HepG2 (cell line): Measurements from ENCODE around the gene SGPL1. TPM values are rescaled to one million over a fixed set of nuclear protein-coding genes. Genes with fewer than 3 reads are reported as not detected.

Experiments
- BCL6 ChIP-seq: IDR thresholded peaks from 2 replicates; pipeline ENCODE4 v1.6.1; 2016; ENCODE audit warnings: missing genetic modification reagents, missing compliant biosample characterization
- BRCA1 ChIP-seq: sonication (generic); formaldehyde crosslinking; IDR thresholded peaks from 2 replicates; pipeline ENCODE4 v1.4.0; 2020; ENCODE audit warnings: missing genetic modification reagents
- CHD4 ChIP-seq: fragments of 200-600 bp; sonication (generic); IDR thresholded peaks from 2 replicates; pipeline ENCODE4 v1.7.0; 2017; ENCODE audit warnings: mild to moderate bottlenecking, low read length, borderline replicate concordance
- EP300 ChIP-seq, 3 experiments: sonication (generic) in 1 of 3; formaldehyde crosslinking in 1 of 3; IDR thresholded peaks; 2 replicates each; pipeline versions ENCODE4 v1.5.1 to v1.6.1; 2011 to 2020; ENCODE audit warnings: low read depth in 2 of 3, low read length in 2 of 3, borderline replicate concordance in 1 of 3, improper control_type of control experiment in 1 of 3, mild to moderate bottlenecking in 1 of 3, missing genetic modification reagents in 1 of 3, moderate library complexity in 1 of 3
- FOXP1 ChIP-seq, 2 experiments: fragments of 450-650 bp in 1 of 2; IDR thresholded peaks; 2 replicates each; pipeline ENCODE4 v1.6.1; 2017 to 2018; ENCODE audit warnings: antibody characterized with exemption in 1 of 2
- HNF1A ChIP-seq, 2 experiments: sonication (generic) in 1 of 2; formaldehyde crosslinking in 1 of 2; IDR thresholded peaks; 2 replicates each; pipeline versions ENCODE4 v1.4.0 to v1.6.1; 2016 to 2020; ENCODE audit warnings: borderline replicate concordance in 1 of 2, low read depth in 1 of 2, mild to moderate bottlenecking in 1 of 2, missing genetic modification reagents in 1 of 2
- HNF4G ChIP-seq, 2 experiments: sonication (generic) in 1 of 2; formaldehyde crosslinking in 1 of 2; IDR thresholded peaks; 2 replicates each; pipeline versions ENCODE4 v1.4.0 to v1.6.1; 2011 to 2020; ENCODE audit warnings: borderline replicate concordance in 2 of 2, low read depth in 2 of 2, mild to moderate bottlenecking in 2 of 2, low read length in 1 of 2, missing genetic modification reagents in 1 of 2, moderate library complexity in 1 of 2
- HNRNPL ChIP-seq: fragments of 200-400 bp; formaldehyde crosslinking; IDR thresholded peaks from 2 replicates; pipeline ENCODE4 v1.6.1; 2017; ENCODE audit warnings: mild to moderate bottlenecking, low read depth, low read length
- KLF6 ChIP-seq: IDR thresholded peaks from 2 replicates; pipeline ENCODE4 v1.8.0; 2016; ENCODE audit warnings: missing biosample characterization, missing genetic modification reagents
- KMT2A ChIP-seq: sonication (generic); formaldehyde crosslinking; IDR thresholded peaks from 2 replicates; pipeline ENCODE4 v1.4.0; 2020; ENCODE audit warnings: missing genetic modification reagents
- ONECUT2 ChIP-seq: sonication (generic); formaldehyde crosslinking; IDR thresholded peaks from 2 replicates; pipeline ENCODE4 v1.4.0; 2020; ENCODE audit warnings: missing genetic modification reagents
- PHF21A ChIP-seq: sonication (generic); formaldehyde crosslinking; IDR thresholded peaks from 2 replicates; pipeline ENCODE4 v1.5.0; 2020; ENCODE audit warnings: mild to moderate bottlenecking, missing genetic modification reagents
- SAP130 ChIP-seq: IDR thresholded peaks from 2 replicates; pipeline ENCODE4 v1.6.1; 2016; ENCODE audit warnings: low read depth
- SATB2 ChIP-seq: sonication (generic); formaldehyde crosslinking; IDR thresholded peaks from 2 replicates; pipeline ENCODE4 v1.5.0; 2020; ENCODE audit warnings: missing genetic modification reagents
- SOX5 ChIP-seq: IDR thresholded peaks from 2 replicates; pipeline ENCODE4 v1.6.1; 2016; ENCODE audit warnings: borderline replicate concordance
- SP2 ChIP-seq: sonication (generic); formaldehyde crosslinking; IDR thresholded peaks from 2 replicates; pipeline ENCODE4 v1.5.1; 2020; ENCODE audit warnings: mild to moderate bottlenecking, missing genetic modification reagents
- SP4 ChIP-seq: sonication (generic); formaldehyde crosslinking; IDR thresholded peaks from 2 replicates; pipeline ENCODE4 v1.8.1; 2023; ENCODE audit warnings: mild to moderate bottlenecking, missing genetic modification reagents
- TEAD2 ChIP-seq: sonication (generic); formaldehyde crosslinking; IDR thresholded peaks from 2 replicates; pipeline ENCODE4 v1.9.0; 2021; ENCODE audit warnings: missing genetic modification reagents
- TFE3 ChIP-seq: IDR thresholded peaks from 2 replicates; pipeline ENCODE4 v1.6.1; 2016
- ZBTB7B ChIP-seq: sonication (generic); formaldehyde crosslinking; IDR thresholded peaks from 2 replicates; pipeline ENCODE4 v1.4.0; 2020; ENCODE audit warnings: missing genetic modification reagents
- ZKSCAN8 ChIP-seq: IDR thresholded peaks from 2 replicates; pipeline ENCODE4 v1.6.1; 2016; ENCODE audit warnings: borderline replicate concordance, missing genetic modification reagents, missing compliant biosample characterization
- ZNF143 ChIP-seq: sonication (generic); formaldehyde crosslinking; IDR thresholded peaks from 2 replicates; pipeline ENCODE4 v1.4.0; 2020; ENCODE audit warnings: missing genetic modification reagents
- ZNF629 ChIP-seq: sonication (generic); formaldehyde crosslinking; conservative IDR thresholded peaks from 2 replicates; pipeline ENCODE4 v1.5.0; 2020; ENCODE audit warnings: missing genetic modification reagents
- ZNF746 ChIP-seq: sonication (generic); formaldehyde crosslinking; IDR thresholded peaks from 2 replicates; pipeline ENCODE4 v1.8.0; 2022; ENCODE audit warnings: mild to moderate bottlenecking, missing genetic modification reagents
- polyA plus RNA-seq, 8 experiments: library from polyadenylated mRNA; depleted of rRNA in 3 of 8; stranded (reverse) in 7 of 8; unstranded in 1 of 8; fragments of >200 nt; fragmentation: Illumina TruSeq in 4 of 8; extraction: Trizol in 4 of 8; gene quantifications; 2 replicates each; pipeline versions ENCODE4 v1.2.1 to v1.2.3, GENCODE V29; 2011 to 2016; ENCODE audit warnings: low read depth in 4 of 8, missing spikeins in 1 of 8, mixed read lengths in 1 of 8; ENCODE audit not compliant: insufficient read depth in 1 of 8
- total RNA-seq, 5 experiments: library from RNA; depleted of rRNA; stranded (reverse); fragments of >200 nt; fragmentation: Illumina TruSeq; extraction: Trizol; gene quantifications; 2 replicates each; pipeline ENCODE4 v1.2.3, GENCODE V29; 2016; ENCODE audit warnings: low read depth in 1 of 5

The SGPL1 gene
- total and polyA plus RNA-seq, 2 of the 13 experiments (the other 11 are each of a cell fraction or from before 2014, with no cell fraction given), result 17.6 to 25.0 TPM

DNA sequence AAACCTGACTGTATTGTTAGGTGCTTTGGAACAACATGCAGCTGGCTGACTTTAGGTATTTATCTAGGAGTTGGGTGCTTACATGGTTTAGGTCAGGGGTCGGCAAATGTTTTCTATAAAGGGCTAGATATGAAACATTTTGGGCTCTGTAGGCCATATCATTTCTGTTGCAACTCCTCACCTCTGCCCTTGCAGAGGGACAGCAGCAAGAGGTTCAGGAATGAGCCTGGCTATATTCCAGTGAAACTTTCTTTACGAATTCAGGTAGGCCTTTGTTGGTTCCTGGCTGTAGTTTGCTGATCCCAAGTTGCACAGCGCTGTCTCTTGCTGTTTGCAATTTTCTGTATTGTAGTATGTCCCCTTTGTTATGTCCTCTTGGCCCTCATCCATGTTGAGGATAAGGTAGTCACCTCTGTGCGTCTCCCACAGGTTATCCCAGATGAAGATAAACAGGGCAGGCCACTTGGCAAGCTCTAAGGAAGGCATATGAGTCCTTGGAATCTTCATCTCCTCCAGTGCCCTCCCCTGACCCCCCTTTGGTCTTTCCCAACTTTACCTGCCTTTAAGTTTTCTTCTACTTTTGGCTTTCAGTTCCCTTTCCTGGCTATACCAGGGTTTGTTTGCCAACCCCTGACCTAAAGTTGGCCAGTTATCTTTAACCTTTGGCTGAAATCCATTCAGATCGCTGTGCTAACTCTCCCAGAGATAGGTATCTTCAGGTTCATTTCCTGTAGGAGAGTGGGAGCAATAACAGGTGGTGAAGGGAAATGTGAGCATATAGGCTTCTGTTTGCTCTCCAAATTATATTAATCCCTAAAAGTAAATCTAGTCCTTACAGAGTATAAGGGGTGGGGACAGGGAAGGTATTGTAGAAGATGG, 36.1 kb downstream of the SGPL1 start (continued):
- TF ChIP-seq TFE3 (CRISPR knock-in tag) (no peak), HNRNPL (no peak), TEAD2 (CRISPR knock-in tag) (no peak), ONECUT2 (CRISPR knock-in tag) (no peak), HNF4G (IDR thresholded peaks at IDR 0.05; ENCODE audit: borderline replicate concordance, low read depth, low read length) (peak; percentile 42; the same call in 1 of the 2 replicates), HNF4G (CRISPR knock-in tag; IDR thresholded peaks at IDR 0.05; ENCODE audit: borderline replicate concordance, low read depth) (no peak), SP4 (CRISPR knock-in tag) (no peak), SP2 (CRISPR knock-in tag) (no peak), ZNF143 (CRISPR knock-in tag) (no peak), SOX5 (CRISPR knock-in tag) (peak; percentile 37; the same call in 1 of the 2 replicates), SATB2 (CRISPR knock-in tag) (no peak), ZNF629 (CRISPR knock-in tag) (0 out of 2 replicates have a peak, but pooled peaks have one; percentile 21), BCL6 (peak; percentile 55), CHD4 (no peak), HNF1A (IDR thresholded peaks at IDR 0.05; ENCODE audit: low read depth) (peak; percentile 33; the same call in 1 of the 2 replicates), HNF1A (CRISPR knock-in tag; IDR thresholded peaks at IDR 0.05; ENCODE audit: borderline replicate concordance) (peak; percentile 37; the same call in 1 of the 2 replicates), SAP130 (CRISPR knock-in tag) (peak; percentile 49; the same call in 1 of the 2 replicates), PHF21A (CRISPR knock-in tag) (peak; percentile 60; the same call in 1 of the 2 replicates), ZNF746 (CRISPR knock-in tag) (peak; percentile 40; the same call in 1 of the 2 replicates), FOXP1 (IDR thresholded peaks at IDR 0.05) (no peak), FOXP1 (CRISPR knock-in tag; IDR thresholded peaks at IDR 0.05) (peak; percentile 50; the same call in 1 of the 2 replicates), KMT2A (CRISPR knock-in tag) (no peak), KLF6 (CRISPR knock-in tag) (no peak), EP300 (IDR thresholded peaks at IDR 0.05; ENCODE audit: low read depth in 2 of 2, low read length in 2 of 2) (peak in 1 of 2 experiments; percentile 79; a peak in 1 of 4 replicates), EP300 (CRISPR knock-in tag; IDR thresholded peaks at IDR 0.05; ENCODE audit: borderline replicate concordance) (peak; percentile 42; the same call in 1 of the 2 replicates), ZBTB7B (CRISPR knock-in tag) (peak; percentile 51; the same call in 1 of the 2 replicates), BRCA1 (no peak), ZKSCAN8 (CRISPR knock-in tag) (no peak)
